HUES6 (cell line): ENCODE measurements around the gene PCDHGB4.
"Not testable (repeated sequence)": the region's sequence is repeated elsewhere in the genome, so short reads cannot be mapped to it uniquely, and the experiment has no call there.

Experiments
- H3K27ac ChIP-seq: 2 replicates; pipeline ENCODE4 v1.7.0; 2013; ENCODE audit warnings: low read depth, mild to moderate bottlenecking, low read length, inconsistent platforms
- H3K27me3 ChIP-seq: 2 replicates; pipeline ENCODE4 v1.6.1; 2013; ENCODE audit warnings: low read length; ENCODE audit not compliant: control insufficient read depth, insufficient read depth
- H3K36me3 ChIP-seq: 2 replicates; pipeline ENCODE4 v1.6.1; 2013; ENCODE audit warnings: low read length; ENCODE audit not compliant: control insufficient read depth, insufficient read depth
- H3K4me1 ChIP-seq: 2 replicates; pipeline ENCODE4 v1.6.1; 2013; ENCODE audit warnings: low read length; ENCODE audit not compliant: control insufficient read depth, insufficient read depth
- H3K4me3 ChIP-seq: 2 replicates; pipeline ENCODE4 v1.5.1; 2013; ENCODE audit warnings: low read depth, low read length
- H3K9ac ChIP-seq: one replicate; pipeline ENCODE4 v1.6.1; 2013; ENCODE audit warnings: mild to moderate bottlenecking, low read length
- H3K9me3 ChIP-seq: 2 replicates; pipeline ENCODE4 v1.6.1; 2013; ENCODE audit warnings: low read depth, low read length; ENCODE audit not compliant: control insufficient read depth, insufficient read depth

PCDHGB4 gene

GRCh38 chr5:141387557-141388311, at the start of gene PCDHGB4:
Gene PCDHGB4 (plus strand): TSS chr5:141387698. CDS start chr5:141387885, 187 bp downstream.
- not testable (repeated sequence) for H3K27ac ChIP-seq, H3K4me1 ChIP-seq
- Histone ChIP-seq H3K9ac (peak within 1 kb of the TSS; percentile 49), H3K9me3 (peaks cover 70% of the 10 kb centered on the region), H3K27me3 (peaks cover 19% of the 10 kb centered on the region), H3K36me3 (peaks cover 22% of the 10 kb centered on the region), H3K4me3 (peak within 1 kb of the TSS; percentile 57)

GRCh38 chr5:141338538-141339306, 48.8 kb upstream of the PCDHGB4 start, which contains the start of gene PCDHGA2:
Gene PCDHGA2 (plus strand): TSS chr5:141338760.
- H3K27me3 ChIP-seq: no peaks in the 10 kb centered on the region
- H3K36me3 ChIP-seq: no peaks in the 10 kb centered on the region
- H3K4me1 ChIP-seq: no peaks in the 10 kb centered on the region
- H3K9ac ChIP-seq: no peak within 1 kb of the TSS
- peaks cover 34% of the 10 kb centered on the region for H3K9me3 ChIP-seq
- H3K4me3 ChIP-seq: 0 out of 2 replicates have a peak within 1 kb of the TSS, but pooled peaks have one; percentile 25
- no peak within 1 kb of the TSS for H3K27ac ChIP-seq

GRCh38 chr5:141340781-141341354, 46.6 kb upstream of the PCDHGB4 start:
- H3K9me3 ChIP-seq: peaks cover 49% of the 10 kb centered on the region
- H3K36me3 ChIP-seq, H3K27me3 ChIP-seq: not testable (repeated sequence)

GRCh38 chr5:141342773-141343172, 44.7 kb upstream of the PCDHGB4 start:
- H3K27me3 ChIP-seq: no peaks in the 10 kb centered on the region
- H3K4me3 ChIP-seq: no peak overlapping the region

More at GRCh38 chr5:141340781-141341354, 46.6 kb upstream of the PCDHGB4 start:
- not testable (repeated sequence) for H3K27ac ChIP-seq, H3K4me3 ChIP-seq, H3K4me1 ChIP-seq, H3K9ac ChIP-seq

GRCh38 chr5:141343242-141343952, 44.1 kb upstream of the PCDHGB4 start, which contains the start of gene PCDHGA3:
Gene PCDHGA3 (plus strand): TSS chr5:141343829. CDS start chr5:141344034, 205 bp downstream.
- H3K27ac ChIP-seq: no peak within 1 kb of the TSS
- no peaks in the 10 kb centered on the region for H3K27me3 ChIP-seq
- H3K4me3 ChIP-seq: peak within 1 kb of the TSS; percentile 46; the same call in 1 of the 2 replicates
- H3K36me3 ChIP-seq: no peaks in the 10 kb centered on the region
- H3K9ac ChIP-seq: no peak within 1 kb of the TSS
- no peaks in the 10 kb centered on the region for H3K4me1 ChIP-seq
- peaks cover 45% of the 10 kb centered on the region for H3K9me3 ChIP-seq

More at GRCh38 chr5:141342773-141343172, 44.7 kb upstream of the PCDHGB4 start:
- Histone ChIP-seq H3K9me3 (peaks cover 49% of the 10 kb centered on the region), H3K36me3 (no peaks in the 10 kb centered on the region), H3K9ac (no peak overlapping the region), H3K4me1 (no peaks in the 10 kb centered on the region), H3K27ac (no peak overlapping the region)

- Histone ChIP-seq H3K9me3 (peaks cover 41% of the 10 kb centered on the region), H3K9ac (no peak overlapping the region), H3K27ac (no peak overlapping the region), H3K27me3 (no peaks in the 10 kb centered on the region), H3K36me3 (no peaks in the 10 kb centered on the region), H3K4me1 (no peaks in the 10 kb centered on the region), H3K4me3 (peak overlapping the region; percentile 46; the same call in 1 of the 2 replicates)
These were observed 43.5 kb upstream of the PCDHGB4 start for GRCh38 chr5:141343953-141344463.

GRCh38 chr5:141345327-141345726, 42.2 kb upstream of the PCDHGB4 start:
- Histone ChIP-seq H3K4me3 (no peak overlapping the region), H3K27ac (no peak overlapping the region), H3K27me3 (no peaks in the 10 kb centered on the region), H3K36me3 (no peaks in the 10 kb centered on the region), H3K9me3 (peaks cover 31% of the 10 kb centered on the region), H3K9ac (no peak overlapping the region), H3K4me1 (no peaks in the 10 kb centered on the region)

- not testable (repeated sequence) for H3K4me1 ChIP-seq, H3K36me3 ChIP-seq, H3K27me3 ChIP-seq, H3K9ac ChIP-seq, H3K4me3 ChIP-seq, H3K27ac ChIP-seq
- H3K9me3 ChIP-seq: peaks cover 33% of the 10 kb centered on the region
These were observed 41.5 kb upstream of the PCDHGB4 start for GRCh38 chr5:141346017-141346416.

- no peaks in the 10 kb centered on the region for H3K4me1 ChIP-seq
- H3K27me3 ChIP-seq: no peaks in the 10 kb centered on the region
- H3K9ac ChIP-seq: no peak within 1 kb of the TSS
- peaks cover 32% of the 10 kb centered on the region for H3K9me3 ChIP-seq
- peak within 1 kb of the TSS; percentile 47 for H3K4me3 ChIP-seq
- no peaks in the 10 kb centered on the region for H3K36me3 ChIP-seq
- no peak within 1 kb of the TSS for H3K27ac ChIP-seq
These were observed 37.4 kb upstream of the PCDHGB4 start, which contains the start of gene PCDHGB1 for GRCh38 chr5:141349917-141350619. Gene PCDHGB1 (plus strand): TSS chr5:141350099. CDS start chr5:141350261, 162 bp downstream.

GRCh38 chr5:141351591-141351990, 35.9 kb upstream of the PCDHGB4 start:
- Histone ChIP-seq H3K27me3 (no peaks in the 10 kb centered on the region), H3K9ac (no peak overlapping the region), H3K9me3 (peaks cover 41% of the 10 kb centered on the region), H3K36me3 (no peaks in the 10 kb centered on the region), H3K4me3 (no peak overlapping the region), H3K27ac (no peak overlapping the region), H3K4me1 (no peaks in the 10 kb centered on the region)
